HepG2 (cell line): Measurements from ENCODE around the gene C16orf86. TPM values are rescaled to one million over a fixed set of nuclear protein-coding genes. Genes with fewer than 3 reads are reported as not detected.

Source experiments
- ETV6 ChIP-seq: sonication (generic); formaldehyde crosslinking; conservative IDR thresholded peaks from 2 replicates; pipeline ENCODE4 v1.4.0; 2020; ENCODE audit warnings: missing genetic modification reagents
- HMG20A ChIP-seq: IDR thresholded peaks from 2 replicates; pipeline ENCODE4 v1.6.1; 2016; ENCODE audit warnings: borderline replicate concordance
- HNRNPLL ChIP-seq: fragments of 200-400 bp; formaldehyde crosslinking; IDR thresholded peaks from 2 replicates; pipeline ENCODE4 v1.6.1; 2017; ENCODE audit warnings: mild to moderate bottlenecking, low read depth, low read length; ENCODE audit not compliant: poor library complexity, severe bottlenecking
- IRF2 ChIP-seq: IDR thresholded peaks from 2 replicates; pipeline ENCODE4 v1.6.1; 2018; ENCODE audit warnings: missing genetic modification reagents, missing compliant biosample characterization
- KLF6 ChIP-seq: IDR thresholded peaks from 2 replicates; pipeline ENCODE4 v1.8.0; 2016; ENCODE audit warnings: missing biosample characterization, missing genetic modification reagents
- MXD4 ChIP-seq: IDR thresholded peaks from 2 replicates; pipeline ENCODE4 v1.6.1; 2016; ENCODE audit warnings: mild to moderate bottlenecking, missing biosample characterization, missing genetic modification reagents
- MZF1 ChIP-seq: sonication (generic); formaldehyde crosslinking; IDR thresholded peaks from 2 replicates; pipeline ENCODE4 v1.8.1; 2023; ENCODE audit warnings: mild to moderate bottlenecking, missing genetic modification reagents, borderline replicate concordance
- PCBP1 ChIP-seq: fragments of 200-400 bp; formaldehyde crosslinking; IDR thresholded peaks from 2 replicates; pipeline ENCODE4 v1.6.1; 2017; ENCODE audit warnings: mild to moderate bottlenecking, low read depth, low read length, borderline replicate concordance
- RXRA ChIP-seq: sonication (generic); formaldehyde crosslinking; IDR thresholded peaks from 2 replicates; pipeline ENCODE4 v1.5.1; 2020; ENCODE audit warnings: missing genetic modification reagents
- TCF12 ChIP-seq, 2 experiments: fragments of 450-650 bp in 1 of 2; sonication (generic) in 1 of 2; formaldehyde crosslinking in 1 of 2; IDR thresholded peaks; 2 replicates each; pipeline versions ENCODE4 v1.6.1 to v1.8.0; 2017 to 2022; ENCODE audit warnings: antibody characterized with exemption in 1 of 2, mild to moderate bottlenecking in 1 of 2, missing genetic modification reagents in 1 of 2, moderate library complexity in 1 of 2
- ZBTB7B ChIP-seq: sonication (generic); formaldehyde crosslinking; IDR thresholded peaks from 2 replicates; pipeline ENCODE4 v1.4.0; 2020; ENCODE audit warnings: missing genetic modification reagents
- ZFX ChIP-seq: sonication (generic); formaldehyde crosslinking; IDR thresholded peaks from 2 replicates; pipeline ENCODE4 v1.4.0; 2020; ENCODE audit warnings: mild to moderate bottlenecking, low read depth, missing genetic modification reagents, moderate library complexity
- ZNF121 ChIP-seq: sonication (generic); formaldehyde crosslinking; IDR thresholded peaks from 2 replicates; pipeline ENCODE4 v1.5.0; 2020; ENCODE audit warnings: mild to moderate bottlenecking, missing genetic modification reagents
- ZNF224 ChIP-seq: sonication (generic); formaldehyde crosslinking; IDR thresholded peaks from 2 replicates; pipeline ENCODE4 v1.5.0; 2020; ENCODE audit warnings: mild to moderate bottlenecking, missing genetic modification reagents
- ZNF441 ChIP-seq: sonication (generic); formaldehyde crosslinking; IDR thresholded peaks from 2 replicates; pipeline ENCODE4 v1.7.0; 2021; ENCODE audit warnings: missing genetic modification reagents, borderline replicate concordance
- ZNF713 ChIP-seq: sonication (generic); formaldehyde crosslinking; IDR thresholded peaks from 2 replicates; pipeline ENCODE4 v1.4.0; 2020; ENCODE audit warnings: mild to moderate bottlenecking, missing genetic modification reagents
- polyA plus RNA-seq, 8 experiments: library from polyadenylated mRNA; depleted of rRNA in 3 of 8; stranded (reverse) in 7 of 8; unstranded in 1 of 8; fragments of >200 nt; fragmentation: Illumina TruSeq in 4 of 8; extraction: Trizol in 4 of 8; gene quantifications; 2 replicates each; pipeline versions ENCODE4 v1.2.1 to v1.2.3, GENCODE V29; 2011 to 2016; ENCODE audit warnings: low read depth in 4 of 8, missing spikeins in 1 of 8, mixed read lengths in 1 of 8; ENCODE audit not compliant: insufficient read depth in 1 of 8
- total RNA-seq, 5 experiments: library from RNA; depleted of rRNA; stranded (reverse); fragments of >200 nt; fragmentation: Illumina TruSeq; extraction: Trizol; gene quantifications; 2 replicates each; pipeline ENCODE4 v1.2.3, GENCODE V29; 2016; ENCODE audit warnings: low read depth in 1 of 5
- TF ChIP-seq, protein P1 (sequence below): sonication (generic); formaldehyde crosslinking; IDR thresholded peaks from 2 replicates; pipeline ENCODE4 v1.4.0; 2020; ENCODE audit warnings: low read depth, missing genetic modification reagents
- TF ChIP-seq, protein P2 (sequence below): sonication (generic); formaldehyde crosslinking; IDR thresholded peaks from 2 replicates; pipeline ENCODE4 v1.5.0; 2020; ENCODE audit warnings: missing genetic modification reagents, mild to moderate bottlenecking, borderline replicate concordance
- TF ChIP-seq, protein P3 (sequence below): sonication (generic); formaldehyde crosslinking; IDR thresholded peaks from 2 replicates; pipeline ENCODE4 v1.4.0; 2020; ENCODE audit warnings: missing genetic modification reagents
- TF ChIP-seq, protein P4 (sequence below): sonication (generic); formaldehyde crosslinking; IDR thresholded peaks from 2 replicates; pipeline ENCODE4 v1.4.0; 2020; ENCODE audit warnings: missing genetic modification reagents

The C16orf86 gene
- total and polyA plus RNA-seq, 2 of the 13 experiments (the other 11 are each of a cell fraction or from before 2014, with no cell fraction given): 1.5 to 3.1 TPM

- TF ChIP-seq, protein P1, sequence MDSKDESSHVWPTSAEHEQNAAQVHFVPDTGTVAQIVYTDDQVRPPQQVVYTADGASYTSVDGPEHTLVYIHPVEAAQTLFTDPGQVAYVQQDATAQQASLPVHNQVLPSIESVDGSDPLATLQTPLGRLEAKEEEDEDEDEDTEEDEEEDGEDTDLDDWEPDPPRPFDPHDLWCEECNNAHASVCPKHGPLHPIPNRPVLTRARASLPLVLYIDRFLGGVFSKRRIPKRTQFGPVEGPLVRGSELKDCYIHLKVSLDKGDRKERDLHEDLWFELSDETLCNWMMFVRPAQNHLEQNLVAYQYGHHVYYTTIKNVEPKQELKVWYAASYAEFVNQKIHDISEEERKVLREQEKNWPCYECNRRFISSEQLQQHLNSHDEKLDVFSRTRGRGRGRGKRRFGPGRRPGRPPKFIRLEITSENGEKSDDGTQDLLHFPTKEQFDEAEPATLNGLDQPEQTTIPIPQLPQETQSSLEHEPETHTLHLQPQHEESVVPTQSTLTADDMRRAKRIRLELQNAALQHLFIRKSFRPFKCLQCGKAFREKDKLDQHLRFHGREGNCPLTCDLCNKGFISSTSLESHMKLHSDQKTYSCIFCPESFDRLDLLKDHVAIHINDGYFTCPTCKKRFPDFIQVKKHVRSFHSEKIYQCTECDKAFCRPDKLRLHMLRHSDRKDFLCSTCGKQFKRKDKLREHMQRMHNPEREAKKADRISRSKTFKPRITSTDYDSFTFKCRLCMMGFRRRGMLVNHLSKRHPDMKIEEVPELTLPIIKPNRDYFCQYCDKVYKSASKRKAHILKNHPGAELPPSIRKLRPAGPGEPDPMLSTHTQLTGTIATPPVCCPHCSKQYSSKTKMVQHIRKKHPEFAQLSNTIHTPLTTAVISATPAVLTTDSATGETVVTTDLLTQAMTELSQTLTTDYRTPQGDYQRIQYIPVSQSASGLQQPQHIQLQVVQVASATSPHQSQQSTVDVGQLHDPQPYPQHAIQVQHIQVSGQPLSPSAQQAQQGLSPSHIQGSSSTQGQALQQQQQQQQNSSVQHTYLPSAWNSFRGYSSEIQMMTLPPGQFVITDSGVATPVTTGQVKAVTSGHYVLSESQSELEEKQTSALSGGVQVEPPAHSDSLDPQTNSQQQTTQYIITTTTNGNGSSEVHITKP (CRISPR knock-in tag): 0 out of 2 replicates have a peak, but pooled peaks have one; percentile 51
- TF ChIP-seq ZNF713 (CRISPR knock-in tag) (0 out of 2 replicates have a peak, but pooled peaks have one; percentile 43), HNRNPLL (peak; percentile 35), PCBP1 (peak; percentile 82; the same call in 1 of the 2 replicates), KLF6 (CRISPR knock-in tag) (peak; percentile 57), IRF2 (CRISPR knock-in tag) (peak; percentile 43; the same call in 1 of the 2 replicates), MXD4 (CRISPR knock-in tag) (peak; percentile 24; the same call in 1 of the 2 replicates), TCF12 (IDR thresholded peaks at IDR 0.05) (no peak), TCF12 (CRISPR knock-in tag; IDR thresholded peaks at IDR 0.05) (0 out of 2 replicates have a peak, but pooled peaks have one; percentile 37), ZBTB7B (CRISPR knock-in tag) (peak; percentile 64; the same call in 1 of the 2 replicates), ZNF441 (CRISPR knock-in tag) (peak; percentile 70; the same call in 1 of the 2 replicates), ZNF121 (CRISPR knock-in tag) (0 out of 2 replicates have a peak, but pooled peaks have one; percentile 7), RXRA (CRISPR knock-in tag) (peak; percentile 77; the same call in 1 of the 2 replicates), ZNF224 (CRISPR knock-in tag) (0 out of 2 replicates have a peak, but pooled peaks have one; percentile 65), MZF1 (CRISPR knock-in tag) (no peak), HMG20A (no peak; the same call in 1 of the 2 replicates), ZFX (CRISPR knock-in tag) (peak; percentile 89), ETV6 (peak; percentile 6; the same call in 1 of the 2 replicates)
- TF ChIP-seq, protein P2, sequence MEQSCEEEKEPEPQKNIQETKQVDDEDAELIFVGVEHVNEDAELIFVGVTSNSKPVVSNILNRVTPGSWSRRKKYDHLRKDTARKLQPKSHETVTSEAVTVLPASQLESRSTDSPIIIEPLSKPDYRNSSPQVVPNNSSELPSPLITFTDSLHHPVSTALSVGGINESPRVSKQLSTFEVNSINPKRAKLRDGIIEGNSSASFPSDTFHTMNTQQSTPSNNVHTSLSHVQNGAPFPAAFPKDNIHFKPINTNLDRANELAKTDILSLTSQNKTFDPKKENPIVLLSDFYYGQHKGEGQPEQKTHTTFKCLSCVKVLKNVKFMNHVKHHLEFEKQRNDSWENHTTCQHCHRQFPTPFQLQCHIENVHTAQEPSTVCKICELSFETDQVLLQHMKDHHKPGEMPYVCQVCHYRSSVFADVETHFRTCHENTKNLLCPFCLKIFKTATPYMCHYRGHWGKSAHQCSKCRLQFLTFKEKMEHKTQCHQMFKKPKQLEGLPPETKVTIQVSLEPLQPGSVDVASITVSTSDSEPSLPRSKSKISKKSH (CRISPR knock-in tag): peak; percentile 86; the same call in 1 of the 2 replicates
- TF ChIP-seq, protein P3, sequence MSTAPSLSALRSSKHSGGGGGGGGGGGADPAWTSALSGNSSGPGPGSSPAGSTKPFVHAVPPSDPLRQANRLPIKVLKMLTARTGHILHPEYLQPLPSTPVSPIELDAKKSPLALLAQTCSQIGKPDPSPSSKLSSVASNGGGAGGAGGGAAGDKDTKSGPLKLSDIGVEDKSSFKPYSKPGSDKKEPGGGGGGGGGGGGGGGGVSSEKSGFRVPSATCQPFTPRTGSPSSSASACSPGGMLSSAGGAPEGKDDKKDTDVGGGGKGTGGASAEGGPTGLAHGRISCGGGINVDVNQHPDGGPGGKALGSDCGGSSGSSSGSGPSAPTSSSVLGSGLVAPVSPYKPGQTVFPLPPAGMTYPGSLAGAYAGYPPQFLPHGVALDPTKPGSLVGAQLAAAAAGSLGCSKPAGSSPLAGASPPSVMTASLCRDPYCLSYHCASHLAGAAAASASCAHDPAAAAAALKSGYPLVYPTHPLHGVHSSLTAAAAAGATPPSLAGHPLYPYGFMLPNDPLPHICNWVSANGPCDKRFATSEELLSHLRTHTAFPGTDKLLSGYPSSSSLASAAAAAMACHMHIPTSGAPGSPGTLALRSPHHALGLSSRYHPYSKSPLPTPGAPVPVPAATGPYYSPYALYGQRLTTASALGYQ (CRISPR knock-in tag): 0 out of 2 replicates have a peak, but pooled peaks have one; percentile 11
- TF ChIP-seq, protein P4, sequence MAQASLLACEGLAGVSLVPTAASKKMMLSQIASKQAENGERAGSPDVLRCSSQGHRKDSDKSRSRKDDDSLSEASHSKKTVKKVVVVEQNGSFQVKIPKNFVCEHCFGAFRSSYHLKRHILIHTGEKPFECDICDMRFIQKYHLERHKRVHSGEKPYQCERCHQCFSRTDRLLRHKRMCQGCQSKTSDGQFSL (CRISPR knock-in tag): no peak
Observed at GRCh38 chr16:67666559-67667452, at the start of gene C16orf86, which contains the start of gene ENKD1 (continued).
